Neural crest cell (in vitro differentiated cells): ENCODE results near the gene PDCD4. TPM values are rescaled to one million over a fixed set of nuclear protein-coding genes. Genes with fewer than 3 reads are reported as not detected.
A peak's percentile ranks its signal among the peaks of the same experiment; 100 is the strongest.

ENCODE experiments used
- DNase-seq: peaks from one replicate; pipeline ENCODE4 v3.0.0; 2021; ENCODE audit warnings: low read depth, mixed read lengths, low spot score
- H3K27ac Mint-ChIP-seq: one replicate; pipeline ENCODE4 v1.8.0; 2021; ENCODE audit warnings: mild to moderate bottlenecking, mixed read lengths; ENCODE audit not compliant: unreplicated experiment
- H3K27me3 Mint-ChIP-seq: 2 replicates; pipeline ENCODE4 v1.8.0; 2021; ENCODE audit warnings: low read depth, mild to moderate bottlenecking, mixed read lengths
- H3K36me3 Mint-ChIP-seq: 2 replicates; pipeline ENCODE4 v1.8.0; 2021; ENCODE audit warnings: low read depth, mild to moderate bottlenecking, mixed read lengths
- H3K4me1 Mint-ChIP-seq: 2 replicates; pipeline ENCODE4 v1.8.0; 2021; ENCODE audit warnings: mixed read lengths
- H3K4me3 Mint-ChIP-seq: one replicate; pipeline ENCODE4 v1.8.0; 2021; ENCODE audit warnings: mild to moderate bottlenecking, mixed read lengths
- H3K9me3 Mint-ChIP-seq: 2 replicates; pipeline ENCODE4 v1.8.0; 2021; ENCODE audit warnings: mixed read lengths
- total RNA-seq: library from RNA; stranded (reverse); gene quantifications from 2 replicates; pipeline ENCODE4 v1.2.1, GENCODE V29; 2021
- TF ChIP-seq, protein P1 (sequence below): fragments of 200-600 bp; sonication (generic); conservative IDR thresholded peaks from 2 replicates; pipeline ENCODE4 v1.5.0; 2021; ENCODE audit warnings: antibody characterized with exemption, mild to moderate bottlenecking

Gene PDCD4
- total RNA-seq, 1 donor from 2014 or later, result 37.8 TPM

- no peaks in the 10 kb centered on the region for H3K27me3 Mint-ChIP-seq
- no peaks in the 10 kb centered on the region for H3K9me3 Mint-ChIP-seq
- peaks cover 26% of the 10 kb centered on the region for H3K4me1 Mint-ChIP-seq
- TF ChIP-seq, protein P1, sequence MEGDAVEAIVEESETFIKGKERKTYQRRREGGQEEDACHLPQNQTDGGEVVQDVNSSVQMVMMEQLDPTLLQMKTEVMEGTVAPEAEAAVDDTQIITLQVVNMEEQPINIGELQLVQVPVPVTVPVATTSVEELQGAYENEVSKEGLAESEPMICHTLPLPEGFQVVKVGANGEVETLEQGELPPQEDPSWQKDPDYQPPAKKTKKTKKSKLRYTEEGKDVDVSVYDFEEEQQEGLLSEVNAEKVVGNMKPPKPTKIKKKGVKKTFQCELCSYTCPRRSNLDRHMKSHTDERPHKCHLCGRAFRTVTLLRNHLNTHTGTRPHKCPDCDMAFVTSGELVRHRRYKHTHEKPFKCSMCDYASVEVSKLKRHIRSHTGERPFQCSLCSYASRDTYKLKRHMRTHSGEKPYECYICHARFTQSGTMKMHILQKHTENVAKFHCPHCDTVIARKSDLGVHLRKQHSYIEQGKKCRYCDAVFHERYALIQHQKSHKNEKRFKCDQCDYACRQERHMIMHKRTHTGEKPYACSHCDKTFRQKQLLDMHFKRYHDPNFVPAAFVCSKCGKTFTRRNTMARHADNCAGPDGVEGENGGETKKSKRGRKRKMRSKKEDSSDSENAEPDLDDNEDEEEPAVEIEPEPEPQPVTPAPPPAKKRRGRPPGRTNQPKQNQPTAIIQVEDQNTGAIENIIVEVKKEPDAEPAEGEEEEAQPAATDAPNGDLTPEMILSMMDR, result no peak
- peak overlapping the region; percentile 5 for H3K27ac Mint-ChIP-seq
- no peak for DNase-seq
- H3K36me3 Mint-ChIP-seq, result no peaks in the 10 kb centered on the region
- H3K4me3 Mint-ChIP-seq, result no peak overlapping the region
Observed at GRCh38 chr10:110843031-110843430, 28.7 kb upstream of the PDCD4 start.

DNA sequence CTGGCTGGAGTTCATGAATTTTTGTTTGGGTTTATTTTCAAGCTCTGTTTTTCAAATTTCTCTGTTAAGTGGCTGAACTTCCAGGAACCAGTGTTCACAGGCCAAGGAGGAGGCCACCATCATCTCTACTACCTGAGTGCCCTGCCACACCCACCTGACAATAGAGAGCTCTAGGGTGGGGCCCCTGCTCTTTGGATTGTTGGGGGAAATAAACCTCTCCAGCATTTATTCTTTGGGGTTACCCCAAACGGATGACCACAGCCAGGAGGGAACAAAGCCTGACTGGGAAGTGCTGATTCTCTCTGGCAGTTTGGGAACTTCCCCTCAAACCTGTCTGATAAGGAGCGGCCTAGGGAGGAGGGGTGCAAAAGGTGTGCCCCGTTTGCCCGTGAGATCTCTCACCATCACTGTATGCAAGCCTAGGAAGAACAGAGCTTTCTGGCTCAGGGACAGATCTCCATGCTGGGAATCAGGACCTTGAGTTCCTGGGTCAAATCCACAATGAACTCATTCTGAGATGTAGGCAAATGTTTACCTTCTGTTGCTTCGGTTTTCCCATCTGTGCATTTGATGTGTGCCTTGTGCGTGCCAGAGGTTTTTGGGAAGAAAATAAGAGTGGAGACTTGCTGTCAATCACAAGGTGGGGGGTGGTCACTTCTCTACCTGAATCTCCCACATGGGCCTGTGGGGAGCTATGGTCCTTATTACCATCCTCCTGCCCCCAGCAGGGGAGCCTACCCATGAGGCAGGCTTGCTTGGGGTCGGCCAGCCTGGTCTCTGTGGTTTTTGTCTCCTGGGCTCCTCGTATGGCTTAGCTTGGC lies 27.7 kb upstream of the PDCD4 start:
- Mint-ChIP-seq H3K27ac (peak overlapping the region; percentile 19), H3K27me3 (no peaks in the 10 kb centered on the region), H3K4me1 (peaks cover 25% of the 10 kb centered on the region), H3K9me3 (no peaks in the 10 kb centered on the region), H3K36me3 (no peaks in the 10 kb centered on the region), H3K4me3 (no peak overlapping the region)
- TF ChIP-seq, protein P1, result no peak
- DNase-seq, result no peak

DNA sequence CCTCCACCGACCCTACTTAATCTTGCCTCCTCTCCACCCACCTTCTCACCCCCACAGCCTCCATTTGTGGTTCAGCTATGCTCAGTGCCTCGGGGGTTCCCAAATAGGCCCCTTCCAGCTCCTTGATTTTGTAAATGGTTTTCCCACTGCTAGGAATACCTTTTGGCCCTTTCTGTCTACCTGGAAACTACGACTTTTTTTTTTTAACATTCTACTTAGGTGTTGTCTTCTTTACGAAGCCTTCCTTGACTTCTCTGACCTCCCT lies 27.2 kb upstream of the PDCD4 start:
- H3K27me3 Mint-ChIP-seq, result no peaks in the 10 kb centered on the region
- H3K9me3 Mint-ChIP-seq, result no peaks in the 10 kb centered on the region
- peaks cover 19% of the 10 kb centered on the region for H3K4me1 Mint-ChIP-seq
- TF ChIP-seq, protein P1, result no peak
- no peak for DNase-seq
- H3K27ac Mint-ChIP-seq, result no peak overlapping the region
- no peaks in the 10 kb centered on the region for H3K36me3 Mint-ChIP-seq
- H3K4me3 Mint-ChIP-seq, result no peak overlapping the region

DNA sequence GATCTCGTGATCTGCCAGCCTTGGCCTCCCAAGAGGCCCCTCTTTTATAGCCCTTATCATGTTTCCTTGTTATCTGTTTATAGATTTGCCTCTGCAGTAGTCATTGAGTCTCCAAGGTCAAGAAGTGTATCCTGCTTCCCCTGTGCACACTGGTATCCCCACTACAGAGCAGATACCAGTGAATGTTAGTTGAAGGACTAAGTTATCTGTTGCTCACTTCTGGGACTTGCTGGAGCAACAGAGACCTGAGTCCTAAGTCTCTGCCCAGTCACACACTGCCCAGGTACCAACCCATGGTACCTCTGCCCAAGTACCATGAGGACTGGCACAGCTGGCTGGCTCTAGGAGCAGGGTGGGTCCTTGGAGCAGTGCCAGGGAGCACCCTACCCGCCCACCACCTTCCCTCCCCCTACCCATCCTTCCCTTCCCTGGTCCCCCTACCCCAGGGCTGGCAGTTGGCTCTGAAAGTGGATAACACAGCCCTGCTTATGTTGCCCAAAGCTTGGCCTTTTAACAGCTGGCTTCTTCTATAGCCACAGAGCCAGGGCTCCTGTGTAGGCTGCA lies 26.5 kb upstream of the PDCD4 start:
- no peak overlapping the region for H3K4me3 Mint-ChIP-seq
- peaks cover 18% of the 10 kb centered on the region for H3K4me1 Mint-ChIP-seq
- no peaks in the 10 kb centered on the region for H3K36me3 Mint-ChIP-seq
- no peak for DNase-seq
- no peaks in the 10 kb centered on the region for H3K27me3 Mint-ChIP-seq
- TF ChIP-seq, protein P1, result no peak
- no peaks in the 10 kb centered on the region for H3K9me3 Mint-ChIP-seq
- peak overlapping the region; percentile 87 for H3K27ac Mint-ChIP-seq

GRCh38 chr10:110845756-110846620 lies 25.7 kb upstream of the PDCD4 start:
- DNase-seq, result no peak
- TF ChIP-seq, protein P1, result no peak
- Mint-ChIP-seq H3K4me1 (peaks cover 21% of the 10 kb centered on the region), H3K36me3 (no peaks in the 10 kb centered on the region), H3K27me3 (no peaks in the 10 kb centered on the region), H3K27ac (no peak overlapping the region), H3K4me3 (no peak overlapping the region), H3K9me3 (no peaks in the 10 kb centered on the region)
